NCI-H1694 treated with DMSO at 0.1 percent for 48 hours (cell line): ENCODE results near the gene ADGRA3.

Experiments
- DNase-seq: peaks from one replicate; lab custom pipeline; 2025; lab: John Stamatoyannopoulos, UW

ADGRA3 gene

GRCh38 chr4:22515888-22516541 is at the start of gene ADGRA3:
TSS of gene ADGRA3 (minus strand) at chr4:22516066. CDS start at chr4:22515784, 282 bp downstream.
- DNase-seq, result no peak

GRCh38 chr4:22556495-22556894 is 40.6 kb upstream of the ADGRA3 start:
- no peak for DNase-seq

- DNase-seq, result no peak
Measured at GRCh38 chr4:22554670-22555069, 38.8 kb upstream of the ADGRA3 start.

GRCh38 chr4:22553560-22553959 is 37.7 kb upstream of the ADGRA3 start:
- no peak for DNase-seq

GRCh38 chr4:22552812-22553211 is 36.9 kb upstream of the ADGRA3 start:
- no peak for DNase-seq

- no peak for DNase-seq
Measured at GRCh38 chr4:22551550-22551949, 35.7 kb upstream of the ADGRA3 start.

- no peak for DNase-seq
Measured at GRCh38 chr4:22546299-22546698, 30.4 kb upstream of the ADGRA3 start.

- no peak for DNase-seq
Measured at GRCh38 chr4:22539251-22539650, 23.4 kb upstream of the ADGRA3 start.

- DNase-seq, result no peak
Measured at GRCh38 chr4:22537864-22538263, 22.0 kb upstream of the ADGRA3 start.

GRCh38 chr4:22534374-22534773 is 18.5 kb upstream of the ADGRA3 start:
- DNase-seq, result no peak

- DNase-seq, result no peak
Measured at GRCh38 chr4:22532896-22533295, 17.0 kb upstream of the ADGRA3 start.

- DNase-seq, result no peak
Measured at GRCh38 chr4:22532117-22532516, 16.3 kb upstream of the ADGRA3 start.

- no peak for DNase-seq
Measured at GRCh38 chr4:22531311-22532019, 15.6 kb upstream of the ADGRA3 start.

GRCh38 chr4:22524895-22525294 is 9.0 kb upstream of the ADGRA3 start:
- no peak for DNase-seq

GRCh38 chr4:22522706-22523501 is 7.0 kb upstream of the ADGRA3 start:
- no peak for DNase-seq

GRCh38 chr4:22522206-22522605 is 6.3 kb upstream of the ADGRA3 start:
- no peak for DNase-seq

GRCh38 chr4:22521240-22521639 is 5.4 kb upstream of the ADGRA3 start:
- no peak for DNase-seq

- peak; percentile 7 for DNase-seq
Measured at GRCh38 chr4:22515145-22515887, 550 bp downstream of the ADGRA3 start.

GRCh38 chr4:22514481-22514880 is 1.4 kb downstream of the ADGRA3 start:
- no peak for DNase-seq

GRCh38 chr4:22514001-22514400 is 1.9 kb downstream of the ADGRA3 start:
- DNase-seq, result no peak

GRCh38 chr4:22512306-22512705 is 3.6 kb downstream of the ADGRA3 start:
- DNase-seq, result no peak

GRCh38 chr4:22510750-22511149 is 5.1 kb downstream of the ADGRA3 start:
- DNase-seq, result no peak
